ENCODE data around the gene FCGR3B.
"Not testable (repeated sequence)": the region's sequence is repeated elsewhere in the genome, so short reads cannot be mapped to it uniquely, and the experiment has no call there.

Gene FCGR3B

GRCh38 chr1:161594269-161594984 is 36.5 kb downstream of the FCGR3B start:
- H3K4me3 ChIP-seq (replicated peaks; ENCODE audit: low read depth, low read length); DNase-seq (ENCODE audit: extremely low read depth, low read depth): not testable (repeated sequence)

GRCh38 chr1:161593092-161593755 is 37.8 kb downstream of the FCGR3B start:
- not testable (repeated sequence) for DNase-seq (ENCODE audit: extremely low read depth, low read depth); H3K4me3 ChIP-seq (replicated peaks; ENCODE audit: low read depth, low read length)

GRCh38 chr1:161592586-161592985 is 38.4 kb downstream of the FCGR3B start:
- not testable (repeated sequence) for H3K4me3 ChIP-seq (replicated peaks; ENCODE audit: low read depth, low read length); DNase-seq (ENCODE audit: extremely low read depth, low read depth)

GRCh38 chr1:161589920-161590319 is 41.1 kb downstream of the FCGR3B start:
- DNase-seq (ENCODE audit: extremely low read depth, low read depth), result not testable (repeated sequence)

GRCh38 chr1:161589365-161589764 is 41.6 kb downstream of the FCGR3B start:
- not testable (repeated sequence) for H3K4me3 ChIP-seq (replicated peaks; ENCODE audit: low read depth, low read length); DNase-seq (ENCODE audit: extremely low read depth, low read depth)

More at GRCh38 chr1:161589920-161590319, 41.1 kb downstream of the FCGR3B start:
- H3K4me3 ChIP-seq (replicated peaks; ENCODE audit: low read depth, low read length), result not testable (repeated sequence)

- not testable (repeated sequence) for H3K4me3 ChIP-seq (replicated peaks; ENCODE audit: low read depth, low read length); DNase-seq (ENCODE audit: extremely low read depth, low read depth)
These were observed 42.4 kb downstream of the FCGR3B start for GRCh38 chr1:161588596-161588995.

GRCh38 chr1:161582882-161583281 is 48.1 kb downstream of the FCGR3B start:
- H3K4me3 ChIP-seq (replicated peaks; ENCODE audit: low read depth, low read length); DNase-seq (ENCODE audit: extremely low read depth, low read depth): not testable (repeated sequence)

GRCh38 chr1:161580879-161581537 is 50.0 kb downstream of the FCGR3B start:
- DNase-seq (ENCODE audit: extremely low read depth, low read depth); H3K4me3 ChIP-seq (replicated peaks; ENCODE audit: low read depth, low read length): not testable (repeated sequence)

GRCh38 chr1:161579856-161580507 is 51.0 kb downstream of the FCGR3B start:
- not testable (repeated sequence) for DNase-seq (ENCODE audit: extremely low read depth, low read depth); H3K4me3 ChIP-seq (replicated peaks; ENCODE audit: low read depth, low read length)

- not testable (repeated sequence) for H3K4me3 ChIP-seq (replicated peaks; ENCODE audit: low read depth, low read length); DNase-seq (ENCODE audit: extremely low read depth, low read depth)
These were observed 54.3 kb downstream of the FCGR3B start for GRCh38 chr1:161576676-161577075.
